Measurements from ENCODE around the gene TCP11. TPM values are rescaled to one million over a fixed set of nuclear protein-coding genes. Genes with fewer than 3 reads are reported as not detected.

Gene TCP11
- polyA plus RNA-seq, 1 of the 3 experiments (the other 2 are of a cell fraction), result 0.16 TPM

- Histone ChIP-seq H3K4me2 (no peak overlapping the region), H3K4me1 (ENCODE audit: control insufficient read depth in 1 of 2, insufficient read depth in 2 of 2, low read depth in 1 of 2, low read length in 1 of 2) (no peaks in the 10 kb centered on the region), H3K79me2 (ENCODE audit: insufficient read depth) (no peaks in the 10 kb centered on the region), H3K36me3 (replicated peaks in 1 of 2; ENCODE audit: control insufficient read depth in 1 of 2, insufficient read depth in 2 of 2, low read length in 1 of 2) (peaks cover 0 to 27% of the 10 kb centered on the region in 2 experiments), H3K27me3 (ENCODE audit: insufficient read depth) (no peaks in the 10 kb centered on the region), H3K4me3 (ENCODE audit: low read depth in 2 of 2, low read length in 1 of 2) (no peak overlapping the region), H3K9ac (no peak overlapping the region), H3K27ac (ENCODE audit: low read depth in 2 of 2, low read length in 1 of 2) (no peak overlapping the region), H3F3A (replicated peaks; ENCODE audit: insufficient read depth) (no peaks in the 10 kb centered on the region), H3K9me2 (no peaks in the 10 kb centered on the region), H2AFZ (ENCODE audit: low read depth) (no peak overlapping the region), H3K9me3 (no peaks in the 10 kb centered on the region), H4K20me1 (ENCODE audit: insufficient read depth) (no peaks in the 10 kb centered on the region)
- POLR2A ChIA-PET, result no interaction called here
- CTCF ChIA-PET, result no interaction called here
- no peak for TF ChIP-seq GATA2 (CRISPR knock-in tag; IDR thresholded peaks at IDR 0.05)
- no peak for TF ChIP-seq EZH2phosphoT487 (IDR thresholded peaks at IDR 0.05; ENCODE audit: borderline replicate concordance, low read depth)
- TF ChIP-seq MEF2A (IDR thresholded peaks at IDR 0.05; ENCODE audit: borderline replicate concordance, low read depth), result no peak
- no peak for TF ChIP-seq JUND (IDR thresholded peaks at IDR 0.05)
- no peak for TF ChIP-seq CHD2 (IDR thresholded peaks at IDR 0.05; ENCODE audit: low read length, partially characterized antibody)
- no peak for TF ChIP-seq FOXM1 (IDR thresholded peaks at IDR 0.05; ENCODE audit: low read depth)
- no peak for TF ChIP-seq GABPA (IDR thresholded peaks at IDR 0.05; ENCODE audit: low read depth)
- TF ChIP-seq, protein P1, sequence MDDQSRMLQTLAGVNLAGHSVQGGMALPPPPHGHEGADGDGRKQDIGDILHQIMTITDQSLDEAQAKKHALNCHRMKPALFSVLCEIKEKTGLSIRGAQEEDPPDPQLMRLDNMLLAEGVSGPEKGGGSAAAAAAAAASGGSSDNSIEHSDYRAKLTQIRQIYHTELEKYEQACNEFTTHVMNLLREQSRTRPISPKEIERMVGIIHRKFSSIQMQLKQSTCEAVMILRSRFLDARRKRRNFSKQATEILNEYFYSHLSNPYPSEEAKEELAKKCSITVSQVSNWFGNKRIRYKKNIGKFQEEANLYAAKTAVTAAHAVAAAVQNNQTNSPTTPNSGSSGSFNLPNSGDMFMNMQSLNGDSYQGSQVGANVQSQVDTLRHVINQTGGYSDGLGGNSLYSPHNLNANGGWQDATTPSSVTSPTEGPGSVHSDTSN (IDR thresholded peaks at IDR 0.05), result no peak
- no peak for TF ChIP-seq FOXJ3 (CRISPR knock-in tag; IDR thresholded peaks at IDR 0.05)
- DNase-seq, result no peak
- WGBS (ENCODE audit: low lambda C conversion rate), result 92% methylated on average over 3 of the region's 20 CpGs
These were observed 62.8 kb downstream of the TCP11 start for GRCh38 chr6:35078226-35078850.

- no peak for DNase-seq
- Histone ChIP-seq H2AFZ (ENCODE audit: low read depth) (no peak overlapping the region), H3K9me2 (no peaks in the 10 kb centered on the region), H3K27me3 (ENCODE audit: insufficient read depth) (no peaks in the 10 kb centered on the region), H3K4me3 (ENCODE audit: low read depth in 2 of 2, low read length in 1 of 2) (no peak overlapping the region), H3K27ac (ENCODE audit: low read depth in 2 of 2, low read length in 1 of 2) (no peak overlapping the region), H3K9ac (no peak overlapping the region), H3K4me1 (ENCODE audit: control insufficient read depth in 1 of 2, insufficient read depth in 2 of 2, low read depth in 1 of 2, low read length in 1 of 2) (no peaks in the 10 kb centered on the region), H3F3A (replicated peaks; ENCODE audit: insufficient read depth) (no peaks in the 10 kb centered on the region), H4K20me1 (ENCODE audit: insufficient read depth) (no peaks in the 10 kb centered on the region), H3K36me3 (replicated peaks in 1 of 2; ENCODE audit: control insufficient read depth in 1 of 2, insufficient read depth in 2 of 2, low read length in 1 of 2) (peaks cover 0 to 22% of the 10 kb centered on the region in 2 experiments), H3K9me3 (no peaks in the 10 kb centered on the region), H3K4me2 (no peak overlapping the region), H3K79me2 (ENCODE audit: insufficient read depth) (no peaks in the 10 kb centered on the region)
- WGBS (ENCODE audit: low lambda C conversion rate), result 85% methylated on average over 11 of the region's 11 CpGs
- ChIA-PET POLR2A (no interaction called here), CTCF (interaction anchor here (1.9 kb wide), 1 partner anchor 91 kb away, joined by 6 read pairs; no protein-coding TSS in a partner anchor)
- TF ChIP-seq TCF12 (IDR thresholded peaks at IDR 0.05), result no peak
These were observed 63.4 kb downstream of the TCP11 start for GRCh38 chr6:35077713-35078105.

DNA sequence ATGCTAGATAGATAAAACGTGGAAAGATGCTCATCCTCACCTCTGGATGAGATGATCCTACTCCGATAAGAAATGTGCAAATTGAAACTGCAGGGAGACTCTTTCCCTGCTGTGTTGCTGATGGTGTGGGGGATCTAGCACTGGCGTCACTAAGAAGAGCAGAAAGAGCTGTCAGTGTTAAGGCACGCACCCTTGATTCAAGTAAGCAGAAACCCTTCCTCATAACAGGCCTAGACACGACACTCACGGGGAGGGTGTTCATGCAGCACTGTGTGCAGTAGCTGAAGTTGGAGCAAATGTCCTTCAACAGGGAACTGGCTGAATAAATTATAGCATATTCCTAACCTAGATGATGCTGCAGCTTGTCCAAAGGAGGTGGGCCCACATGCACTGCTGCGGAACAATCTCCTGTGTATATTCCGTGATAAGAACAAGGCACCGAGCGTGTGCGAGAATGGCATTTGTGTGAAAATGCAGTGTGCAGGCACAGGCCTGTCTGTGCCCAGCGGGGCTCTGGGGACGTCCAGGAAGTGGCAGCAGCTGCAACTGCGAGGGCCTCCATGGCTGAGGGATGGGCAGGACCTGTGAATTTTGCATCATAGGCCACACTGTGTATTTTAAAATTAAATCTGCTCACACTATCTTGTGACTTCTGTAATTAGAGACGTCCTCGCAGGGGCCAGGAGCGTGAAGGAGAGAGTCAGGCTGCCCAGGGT is 64.0 kb downstream of the TCP11 start:
- Histone ChIP-seq H3F3A (replicated peaks; ENCODE audit: insufficient read depth) (no peaks in the 10 kb centered on the region), H3K4me2 (no peak overlapping the region), H3K79me2 (ENCODE audit: insufficient read depth) (no peaks in the 10 kb centered on the region), H3K4me1 (ENCODE audit: control insufficient read depth in 1 of 2, insufficient read depth in 2 of 2, low read depth in 1 of 2, low read length in 1 of 2) (no peaks in the 10 kb centered on the region), H3K36me3 (replicated peaks in 1 of 2; ENCODE audit: control insufficient read depth in 1 of 2, insufficient read depth in 2 of 2, low read length in 1 of 2) (peaks cover 0 to 18% of the 10 kb centered on the region in 2 experiments), H3K9me2 (no peaks in the 10 kb centered on the region), H3K4me3 (ENCODE audit: low read depth in 2 of 2, low read length in 1 of 2) (no peak overlapping the region), H3K9ac (no peak overlapping the region), H3K27me3 (ENCODE audit: insufficient read depth) (no peaks in the 10 kb centered on the region), H4K20me1 (ENCODE audit: insufficient read depth) (no peaks in the 10 kb centered on the region), H3K27ac (ENCODE audit: low read depth in 2 of 2, low read length in 1 of 2) (no peak overlapping the region), H3K9me3 (no peaks in the 10 kb centered on the region), H2AFZ (ENCODE audit: low read depth) (no peak overlapping the region)
- no peak for TF ChIP-seq SIN3A (IDR thresholded peaks at IDR 0.05; ENCODE audit: borderline replicate concordance, low read depth, low read length)
- TF ChIP-seq NFIC (IDR thresholded peaks at IDR 0.05; ENCODE audit: borderline replicate concordance), result no peak
- TF ChIP-seq SMC3 (IDR thresholded peaks at IDR 0.05; ENCODE audit: low read depth, low read length), result no peak
- POLR2A ChIA-PET, result no interaction called here
- 92% methylated on average over 17 of the region's 17 CpGs for WGBS (ENCODE audit: low lambda C conversion rate)
- CTCF ChIA-PET, result interaction anchor here (1.9 kb wide), 1 partner anchor 90 kb away, joined by 6 read pairs; no protein-coding TSS in a partner anchor
- DNase-seq, result no peak

Data from SK-N-SH (cell line).